GM12892 (cell line): ENCODE results near the gene ZFP28.

ENCODE experiments used
- POLR2A ChIP-seq: IDR thresholded peaks from 2 replicates; pipeline ENCODE4 v1.6.1; 2011; ENCODE audit warnings: low read depth, low read length, control low read depth
- TAF1 ChIP-seq: IDR thresholded peaks from 2 replicates; pipeline ENCODE4 v1.6.1; 2011; ENCODE audit warnings: low read depth, mild to moderate bottlenecking, control low read depth, low read length, borderline replicate concordance

GRCh38 chr19:56507446-56508289, 31.1 kb upstream of the ZFP28 start, which contains the start of gene ZNF471:
- no peak for TF ChIP-seq POLR2A
- TF ChIP-seq TAF1 = no peak
